ENCODE results near the gene JAK1. TPM values are rescaled to one million over a fixed set of nuclear protein-coding genes. Genes with fewer than 3 reads are reported as not detected.

The JAK1 gene
- total and polyA plus RNA-seq, 10 of the 15 experiments (the other 5 are each of a cell fraction or from before 2014, with no cell fraction given) = 9.6 to 45.5 (median 35.7) TPM

GRCh38 chr1:64944913-64945312, 21.4 kb downstream of the JAK1 start:
- H4K20me1 ChIP-seq (ENCODE audit: control insufficient read depth, insufficient read depth) = no peaks in the 10 kb centered on the region
- H3K4me1 ChIP-seq (ENCODE audit: control insufficient read depth, insufficient read depth, low read length) = peaks cover 4% of the 10 kb centered on the region; the same call in 1 of the 2 replicates
- H3K27ac ChIP-seq (ENCODE audit: control insufficient read depth, insufficient read depth) = no peak overlapping the region
- H3K36me3 ChIP-seq (ENCODE audit: control insufficient read depth in 2 of 2, insufficient read depth in 2 of 2, low read length in 1 of 2) = no peaks in the 10 kb centered on the region
- no peaks in the 10 kb centered on the region for H3K9me3 ChIP-seq (replicated peaks; ENCODE audit: control insufficient read depth, insufficient read depth, low read length)
- BruUV-seq (replicated peaks) = no TSS peak
- H3K79me2 ChIP-seq (ENCODE audit: control insufficient read depth, insufficient read depth, low read length) = peaks cover 15% of the 10 kb centered on the region
- no peaks in the 10 kb centered on the region for H3K27me3 ChIP-seq (replicated peaks in 1 of 2; ENCODE audit: control insufficient read depth in 2 of 2, insufficient read depth in 2 of 2, low read length in 1 of 2)
- 90% methylated on average over 6 of the region's 6 CpGs for WGBS (ENCODE audit: insufficient coverage, insufficient replicate concordance, low lambda C conversion rate, missing lambda C conversion rate)
- TF ChIP-seq RBBP5 (conservative IDR thresholded peaks at IDR 0.05) (no peak), BACH1 (IDR thresholded peaks at IDR 0.05; ENCODE audit: borderline replicate concordance) (no peak), ZNF592 (IDR thresholded peaks at IDR 0.05) (no peak)
- no peak for ATAC-seq
- RAD21 ChIA-PET (ENCODE audit: unreplicated experiment) = no interaction called here
- no peak for DNase-seq (ENCODE audit: low read depth, low spot score)
- H3K4me3 ChIP-seq = no peak overlapping the region
- H3K9ac ChIP-seq (ENCODE audit: control insufficient read depth, insufficient read depth, low read length) = no peak overlapping the region
- no peak for FAIRE-seq
- SMC1A ChIA-PET (ENCODE audit: uncharacterized antibody, unreplicated experiment) = no interaction called here
- POLR2A ChIA-PET = no interaction called here
- H3K4me2 ChIP-seq (ENCODE audit: control insufficient read depth, insufficient read depth) = no peak overlapping the region
- intact Hi-C loops (cut with micrococcal nuclease; ENCODE audit: unreplicated experiment) = no loop called here
- in situ Hi-C loops (cut with MboI) = no loop called here
- H2AFZ ChIP-seq (ENCODE audit: control insufficient read depth, low read depth, low read length) = no peak overlapping the region
- CTCF ChIA-PET = no interaction called here

- Histone ChIP-seq H2AFZ (ENCODE audit: control insufficient read depth, low read depth, low read length) (no peak overlapping the region), H3K27ac (ENCODE audit: control insufficient read depth, insufficient read depth) (no peak overlapping the region), H3K9ac (ENCODE audit: control insufficient read depth, insufficient read depth, low read length) (no peak overlapping the region), H3K4me1 (ENCODE audit: control insufficient read depth, insufficient read depth, low read length) (peaks cover 4% of the 10 kb centered on the region; the same call in 1 of the 2 replicates), H3K9me3 (replicated peaks; ENCODE audit: control insufficient read depth, insufficient read depth, low read length) (no peaks in the 10 kb centered on the region), H3K36me3 (ENCODE audit: control insufficient read depth in 2 of 2, insufficient read depth in 2 of 2, low read length in 1 of 2) (no peaks in the 10 kb centered on the region), H4K20me1 (ENCODE audit: control insufficient read depth, insufficient read depth) (no peaks in the 10 kb centered on the region), H3K4me2 (ENCODE audit: control insufficient read depth, insufficient read depth) (no peak overlapping the region), H3K79me2 (ENCODE audit: control insufficient read depth, insufficient read depth, low read length) (peaks cover 15% of the 10 kb centered on the region), H3K27me3 (replicated peaks in 1 of 2; ENCODE audit: control insufficient read depth in 2 of 2, insufficient read depth in 2 of 2, low read length in 1 of 2) (no peaks in the 10 kb centered on the region), H3K4me3 (no peak overlapping the region)
- in situ Hi-C loops (cut with MboI) = no loop called here
- FAIRE-seq = no peak
- no TSS peak for BruUV-seq (replicated peaks)
- POLR2A ChIA-PET = no interaction called here
- intact Hi-C loops (cut with micrococcal nuclease; ENCODE audit: unreplicated experiment) = no loop called here
- ATAC-seq = no peak
- RAD21 ChIA-PET (ENCODE audit: unreplicated experiment) = no interaction called here
- WGBS (ENCODE audit: insufficient coverage, insufficient replicate concordance, low lambda C conversion rate, missing lambda C conversion rate) = 33% methylated on average over 3 of the region's 3 CpGs
- no peak for DNase-seq (ENCODE audit: low read depth, low spot score)
- CTCF ChIA-PET = no interaction called here
- SMC1A ChIA-PET (ENCODE audit: uncharacterized antibody, unreplicated experiment) = no interaction called here
- TF ChIP-seq MAX (IDR thresholded peaks at IDR 0.05; ENCODE audit: low read depth, low read length) = no peak
- no peak for TF ChIP-seq MTA3 (IDR thresholded peaks at IDR 0.05; ENCODE audit: borderline replicate concordance, low read length)
- TF ChIP-seq EED (IDR thresholded peaks at IDR 0.05; ENCODE audit: low read depth) = no peak
- no peak for TF ChIP-seq ZNF622 (IDR thresholded peaks at IDR 0.05)
- no peak for TF ChIP-seq RFX5 (IDR thresholded peaks at IDR 0.05; ENCODE audit: low read depth, low read length)
- no peak for TF ChIP-seq FOXM1 (IDR thresholded peaks at IDR 0.05; ENCODE audit: low read depth, low read length)
- TF ChIP-seq IKZF1 (conservative IDR thresholded peaks at IDR 0.05) = no peak
- no peak for TF ChIP-seq RAD51 (IDR thresholded peaks at IDR 0.05)
- TF ChIP-seq EGR1 (IDR thresholded peaks at IDR 0.05; ENCODE audit: borderline replicate concordance in 1 of 2, low read depth in 2 of 2, low read length in 2 of 2) = no peak
These were observed 23.7 kb downstream of the JAK1 start for GRCh38 chr1:64942675-64943074.
